ENCODE measurements around the gene CRYBG3. TPM values are rescaled to one million over a fixed set of nuclear protein-coding genes. Genes with fewer than 3 reads are reported as not detected.
"Not testable (repeated sequence)": the region's sequence is repeated elsewhere in the genome, so short reads cannot be mapped to it uniquely, and the experiment has no call there.

CRYBG3 gene
- total RNA-seq, 6 donors from 2014 or later, result 19.7 to 32.7 (median 26.6) TPM

DNA sequence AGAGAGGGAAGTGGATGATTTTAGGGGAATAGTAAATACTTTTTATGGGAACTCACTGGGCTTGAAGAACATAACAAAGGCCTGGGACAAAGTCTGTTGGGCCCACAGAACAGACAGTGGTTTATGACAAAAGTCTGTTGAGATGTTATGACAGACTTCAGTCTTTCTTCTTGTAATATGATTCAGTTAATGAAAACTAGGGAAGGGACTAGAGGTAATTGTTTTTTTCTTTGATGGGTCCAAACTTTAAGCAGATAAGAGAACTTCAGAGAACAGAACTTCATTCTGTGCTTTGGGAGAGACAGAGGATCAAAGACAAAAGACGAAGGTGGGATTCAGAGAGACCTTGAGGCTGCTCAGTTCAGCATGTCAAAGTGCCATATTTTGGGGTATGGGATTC, 9.3 kb downstream of the CRYBG3 start:
- TF ChIP-seq POLR2AphosphoS5 (IDR thresholded peaks at IDR 0.05), result no peak
- WGBS, 2 donors, result 95 to 100% methylated on average over 1 of the region's 1 CpG
- ATAC-seq (ENCODE audit: low FRiP score in 2 of 2), result no peak

DNA sequence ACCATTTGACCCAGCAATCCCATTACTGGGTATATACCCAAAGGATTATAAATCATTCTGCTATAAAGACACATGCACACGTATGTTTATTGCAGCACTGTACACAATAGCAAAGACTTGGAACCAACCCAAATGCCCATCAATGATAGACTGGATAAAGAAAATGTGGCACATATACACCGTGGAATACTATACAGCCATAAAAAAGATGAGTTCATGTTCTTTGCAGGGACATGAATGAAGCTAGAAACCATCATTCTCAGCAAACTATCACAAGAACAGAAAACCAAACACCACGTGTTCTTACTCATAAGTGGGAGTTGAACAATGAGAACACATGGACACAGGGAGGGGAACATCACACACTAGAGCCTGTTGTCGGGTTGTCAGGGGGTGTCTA, 11.4 kb downstream of the CRYBG3 start:
- H3K4me3 ChIP-seq; H3K36me3 ChIP-seq; H3K27ac ChIP-seq; H3K9me3 ChIP-seq; H3K4me1 ChIP-seq; H3K27me3 ChIP-seq; DNase-seq; ATAC-seq (ENCODE audit: low FRiP score in 2 of 2): not testable (repeated sequence)
- WGBS, 2 donors, result 92 to 93% methylated on average over 4 of the region's 4 CpGs

More for the DNA sequence above, 9.3 kb downstream of the CRYBG3 start:
- Histone ChIP-seq H3K4me1 (peaks cover 0 to 3% (median 0%) of the 10 kb centered on the region in 4 donors), H3K4me3 (no peak overlapping the region), H3K36me3 (no peaks in the 10 kb centered on the region), H3K27ac (no peak overlapping the region), H3K9me3 (no peaks in the 10 kb centered on the region), H3K27me3 (no peaks in the 10 kb centered on the region)
- no peak for DNase-seq

- DNase-seq (no peak), ATAC-seq (ENCODE audit: low FRiP score in 2 of 2) (no peak)
- Histone ChIP-seq H3K36me3 (no peaks in the 10 kb centered on the region), H3K4me1 (peaks cover 0 to 10% (median 1%) of the 10 kb centered on the region in 4 donors), H3K9me3 (no peaks in the 10 kb centered on the region), H3K27ac (no peak overlapping the region), H3K4me3 (no peak overlapping the region), H3K27me3 (no peaks in the 10 kb centered on the region)
- TF ChIP-seq EP300 (IDR thresholded peaks at IDR 0.05), result no peak
- WGBS, 2 donors, result 88 to 96% methylated on average over 5 of the region's 5 CpGs
Observed at GRCh38 chr3:97835761-97836160, 13.9 kb downstream of the CRYBG3 start.

GRCh38 chr3:97838393-97838792, 16.6 kb downstream of the CRYBG3 start:
- H3K36me3 ChIP-seq, result no peaks in the 10 kb centered on the region
- DNase-seq (no peak), ATAC-seq (ENCODE audit: low FRiP score in 2 of 2) (no peak)
- H3K4me1 ChIP-seq, result peaks cover 0 to 10% (median 1%) of the 10 kb centered on the region in 4 donors
- TF ChIP-seq EP300 (IDR thresholded peaks at IDR 0.05) (no peak), POLR2AphosphoS5 (IDR thresholded peaks at IDR 0.05) (no peak), CTCF (IDR thresholded peaks at IDR 0.05) (no peak), POLR2A (IDR thresholded peaks at IDR 0.05) (no peak)
- no peaks in the 10 kb centered on the region for H3K27me3 ChIP-seq
- H3K4me3 ChIP-seq, result no peak overlapping the region
- no peaks in the 10 kb centered on the region for H3K9me3 ChIP-seq
- no peak overlapping the region for H3K27ac ChIP-seq
- WGBS, 2 donors, result 67 to 73% methylated on average over 3 of the region's 3 CpGs

DNA sequence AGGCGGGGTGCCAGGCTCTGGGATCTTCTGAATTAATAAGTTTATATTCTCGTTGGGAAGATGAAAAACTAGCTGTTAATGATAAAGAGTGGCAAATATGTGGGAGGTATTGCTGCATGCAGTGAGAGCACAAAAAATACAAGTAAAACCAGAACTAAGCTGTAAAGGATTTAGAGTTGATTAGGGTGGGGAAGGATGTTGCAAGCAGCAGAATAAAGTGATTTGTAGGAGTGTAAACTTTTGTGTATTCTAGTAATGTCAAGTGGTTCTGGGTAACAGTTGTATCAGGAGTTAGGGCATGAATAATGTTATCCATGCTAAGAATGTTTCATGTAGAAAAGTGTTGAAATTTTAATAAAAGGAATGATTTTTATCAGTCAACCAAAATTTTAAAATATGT, 18.1 kb downstream of the CRYBG3 start:
- 66 to 74% methylated on average over 2 of the region's 2 CpGs for WGBS, 2 donors
- Histone ChIP-seq H3K27ac (no peak overlapping the region), H3K27me3 (no peaks in the 10 kb centered on the region), H3K9me3 (no peaks in the 10 kb centered on the region), H3K4me3 (no peak overlapping the region), H3K36me3 (peaks cover 0 to 3% (median 0%) of the 10 kb centered on the region in 4 donors), H3K4me1 (peaks cover 0 to 10% (median 1%) of the 10 kb centered on the region in 4 donors)
- DNase-seq, result no peak
- TF ChIP-seq CTCF (IDR thresholded peaks at IDR 0.05) (no peak), POLR2A (IDR thresholded peaks at IDR 0.05) (no peak)
- ATAC-seq (ENCODE audit: low FRiP score in 2 of 2), result no peak

- no peak for ATAC-seq (ENCODE audit: low FRiP score in 2 of 2)
- H3K9me3 ChIP-seq, result no peaks in the 10 kb centered on the region
- no peak overlapping the region for H3K4me3 ChIP-seq
- no peak for DNase-seq
- no peaks in the 10 kb centered on the region for H3K27me3 ChIP-seq
- TF ChIP-seq EP300 (IDR thresholded peaks at IDR 0.05), result no peak
- no peak for TF ChIP-seq POLR2AphosphoS5 (IDR thresholded peaks at IDR 0.05)
- no peak for TF ChIP-seq POLR2A (IDR thresholded peaks at IDR 0.05)
- TF ChIP-seq CTCF (IDR thresholded peaks at IDR 0.05), result no peak
- WGBS, 2 donors, result 96 to 97% methylated on average over 8 of the region's 8 CpGs
- peaks cover 0 to 3% (median 0%) of the 10 kb centered on the region in 4 donors for H3K36me3 ChIP-seq
- H3K27ac ChIP-seq, result no peak overlapping the region
- H3K4me1 ChIP-seq, result peaks cover 0 to 10% (median 1%) of the 10 kb centered on the region in 4 donors
Observed at GRCh38 chr3:97841304-97841703, 19.5 kb downstream of the CRYBG3 start.

All from upper lobe of left lung (tissue), 6 donors.